ENCODE results near the gene POGK.
A peak's percentile ranks its signal among the peaks of the same experiment; 100 is the strongest.

POGK gene, protein sequence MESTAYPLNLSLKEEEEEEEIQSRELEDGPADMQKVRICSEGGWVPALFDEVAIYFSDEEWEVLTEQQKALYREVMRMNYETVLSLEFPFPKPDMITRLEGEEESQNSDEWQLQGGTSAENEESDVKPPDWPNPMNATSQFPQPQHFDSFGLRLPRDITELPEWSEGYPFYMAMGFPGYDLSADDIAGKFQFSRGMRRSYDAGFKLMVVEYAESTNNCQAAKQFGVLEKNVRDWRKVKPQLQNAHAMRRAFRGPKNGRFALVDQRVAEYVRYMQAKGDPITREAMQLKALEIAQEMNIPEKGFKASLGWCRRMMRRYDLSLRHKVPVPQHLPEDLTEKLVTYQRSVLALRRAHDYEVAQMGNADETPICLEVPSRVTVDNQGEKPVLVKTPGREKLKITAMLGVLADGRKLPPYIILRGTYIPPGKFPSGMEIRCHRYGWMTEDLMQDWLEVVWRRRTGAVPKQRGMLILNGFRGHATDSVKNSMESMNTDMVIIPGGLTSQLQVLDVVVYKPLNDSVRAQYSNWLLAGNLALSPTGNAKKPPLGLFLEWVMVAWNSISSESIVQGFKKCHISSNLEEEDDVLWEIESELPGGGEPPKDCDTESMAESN

DNA sequence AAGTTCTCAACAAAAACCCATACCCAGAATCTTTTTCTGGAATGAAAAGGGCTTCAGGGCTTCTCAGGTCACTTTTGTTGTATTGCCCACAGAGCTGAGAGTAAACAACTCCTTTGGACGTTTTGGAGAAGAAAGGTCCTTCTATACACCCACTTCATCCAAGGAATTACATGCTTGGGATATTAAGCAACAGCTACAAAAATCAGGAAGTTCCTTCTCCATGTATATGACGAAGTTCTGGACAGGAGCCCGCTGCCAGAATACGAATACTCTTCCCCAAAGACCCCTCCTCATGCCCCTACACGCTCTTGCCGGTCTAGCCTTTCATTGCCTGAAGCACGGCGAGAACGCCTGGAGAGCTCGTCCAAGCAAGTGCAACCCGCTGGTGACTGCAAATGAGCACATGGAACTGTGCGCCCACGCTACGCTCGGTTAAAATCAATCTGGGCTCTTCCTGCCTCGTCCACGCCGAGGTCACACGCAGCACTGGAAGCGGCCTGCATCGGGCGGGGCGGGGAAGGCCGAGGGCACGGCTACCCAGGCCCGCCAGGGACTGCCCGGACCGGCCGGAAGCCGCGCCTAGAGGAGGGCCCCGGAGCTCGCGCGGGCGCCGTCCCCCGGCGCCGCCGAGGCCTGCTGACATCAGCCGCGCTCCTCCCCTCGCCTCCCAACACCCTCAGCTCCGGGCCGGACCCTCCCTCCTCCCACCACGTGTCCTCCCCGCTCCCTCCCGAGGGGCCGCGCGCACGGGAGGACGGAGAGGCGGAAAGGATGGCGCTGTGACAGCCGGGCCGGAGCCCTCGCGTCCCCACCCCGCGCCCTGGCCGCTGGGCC is at the start of gene POGK:
Gene POGK (plus strand): TSS at position 710 of the 834 bp plus-strand sequence. CDS start 1,482 bp downstream, outside the sequence.
- peak within 1 kb of the TSS; percentile 80 to 98 for H3K27ac ChIP-seq
- TF ChIP-seq, protein P1, sequence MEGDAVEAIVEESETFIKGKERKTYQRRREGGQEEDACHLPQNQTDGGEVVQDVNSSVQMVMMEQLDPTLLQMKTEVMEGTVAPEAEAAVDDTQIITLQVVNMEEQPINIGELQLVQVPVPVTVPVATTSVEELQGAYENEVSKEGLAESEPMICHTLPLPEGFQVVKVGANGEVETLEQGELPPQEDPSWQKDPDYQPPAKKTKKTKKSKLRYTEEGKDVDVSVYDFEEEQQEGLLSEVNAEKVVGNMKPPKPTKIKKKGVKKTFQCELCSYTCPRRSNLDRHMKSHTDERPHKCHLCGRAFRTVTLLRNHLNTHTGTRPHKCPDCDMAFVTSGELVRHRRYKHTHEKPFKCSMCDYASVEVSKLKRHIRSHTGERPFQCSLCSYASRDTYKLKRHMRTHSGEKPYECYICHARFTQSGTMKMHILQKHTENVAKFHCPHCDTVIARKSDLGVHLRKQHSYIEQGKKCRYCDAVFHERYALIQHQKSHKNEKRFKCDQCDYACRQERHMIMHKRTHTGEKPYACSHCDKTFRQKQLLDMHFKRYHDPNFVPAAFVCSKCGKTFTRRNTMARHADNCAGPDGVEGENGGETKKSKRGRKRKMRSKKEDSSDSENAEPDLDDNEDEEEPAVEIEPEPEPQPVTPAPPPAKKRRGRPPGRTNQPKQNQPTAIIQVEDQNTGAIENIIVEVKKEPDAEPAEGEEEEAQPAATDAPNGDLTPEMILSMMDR (IDR thresholded peaks at IDR 0.05) = no peak
- DNase-seq (ENCODE audit: low spot score) = peak; percentile 94
- H3K4me3 ChIP-seq = peak within 1 kb of the TSS; percentile 95

DNA sequence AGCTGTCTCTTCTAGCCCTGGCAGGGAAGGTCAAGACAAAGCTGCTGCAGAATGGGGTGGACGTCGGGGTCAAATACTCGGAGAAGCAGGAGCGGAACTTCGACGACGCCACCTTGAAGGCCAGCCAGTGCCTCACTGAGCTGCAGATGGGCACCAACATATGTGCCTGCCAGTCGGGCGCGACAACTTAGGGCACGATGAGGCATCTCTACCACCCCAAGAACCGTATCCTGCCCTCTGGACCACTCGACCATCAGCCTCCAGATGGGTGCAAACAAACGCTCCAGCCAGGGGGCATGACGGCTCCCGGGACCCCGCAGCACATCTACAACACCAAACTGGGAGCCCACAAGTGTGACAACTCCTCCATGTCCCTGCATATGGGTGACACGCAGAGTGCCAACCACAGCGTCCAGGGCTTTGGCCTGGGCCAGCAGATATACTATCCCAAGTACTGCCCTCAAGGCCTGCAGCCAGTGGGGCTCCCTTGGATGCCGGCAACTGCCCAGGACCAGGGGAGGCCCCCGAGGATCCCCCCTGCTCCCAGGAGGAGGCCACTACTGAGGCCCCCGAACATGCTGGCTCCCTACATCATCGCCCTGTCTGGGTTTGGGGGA is 42.5 kb upstream of the POGK start:
- no peak overlapping the region for H3K4me3 ChIP-seq
- H3K27ac ChIP-seq = no peak overlapping the region
- TF ChIP-seq, protein P1 (IDR thresholded peaks at IDR 0.05) = no peak
- no peak for DNase-seq (ENCODE audit: low spot score)

DNA sequence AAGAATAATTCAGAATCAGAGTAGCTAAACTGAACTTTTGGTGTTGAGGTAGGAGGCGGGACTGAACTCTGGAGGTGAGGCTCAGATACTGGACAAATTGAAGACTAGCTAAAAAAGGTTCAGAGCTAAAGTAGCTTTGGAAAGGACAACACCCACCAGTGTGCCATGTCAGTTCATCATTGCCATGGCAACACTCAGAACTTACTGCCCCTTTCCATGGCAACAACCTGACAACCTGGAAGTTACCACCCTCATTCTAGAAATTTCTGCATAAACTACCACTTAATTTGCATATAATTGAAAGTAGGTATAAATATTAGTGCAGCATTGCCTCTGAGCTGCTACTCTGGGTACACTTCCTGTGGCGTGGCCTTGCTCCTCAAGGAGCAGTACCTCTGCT is 30.3 kb upstream of the POGK start:
- Histone ChIP-seq H3K27ac (no peak overlapping the region), H3K4me3 (no peak overlapping the region)
- DNase-seq (ENCODE audit: low spot score) = no peak
- TF ChIP-seq, protein P1 (IDR thresholded peaks at IDR 0.05) = no peak

- TF ChIP-seq, protein P1 (IDR thresholded peaks at IDR 0.05) = no peak
- H3K27ac ChIP-seq = no peak overlapping the region
- DNase-seq (ENCODE audit: low spot score) = no peak
- no peak overlapping the region for H3K4me3 ChIP-seq
Measured at GRCh38 chr1:166811691-166812090, 27.6 kb upstream of the POGK start.

DNA sequence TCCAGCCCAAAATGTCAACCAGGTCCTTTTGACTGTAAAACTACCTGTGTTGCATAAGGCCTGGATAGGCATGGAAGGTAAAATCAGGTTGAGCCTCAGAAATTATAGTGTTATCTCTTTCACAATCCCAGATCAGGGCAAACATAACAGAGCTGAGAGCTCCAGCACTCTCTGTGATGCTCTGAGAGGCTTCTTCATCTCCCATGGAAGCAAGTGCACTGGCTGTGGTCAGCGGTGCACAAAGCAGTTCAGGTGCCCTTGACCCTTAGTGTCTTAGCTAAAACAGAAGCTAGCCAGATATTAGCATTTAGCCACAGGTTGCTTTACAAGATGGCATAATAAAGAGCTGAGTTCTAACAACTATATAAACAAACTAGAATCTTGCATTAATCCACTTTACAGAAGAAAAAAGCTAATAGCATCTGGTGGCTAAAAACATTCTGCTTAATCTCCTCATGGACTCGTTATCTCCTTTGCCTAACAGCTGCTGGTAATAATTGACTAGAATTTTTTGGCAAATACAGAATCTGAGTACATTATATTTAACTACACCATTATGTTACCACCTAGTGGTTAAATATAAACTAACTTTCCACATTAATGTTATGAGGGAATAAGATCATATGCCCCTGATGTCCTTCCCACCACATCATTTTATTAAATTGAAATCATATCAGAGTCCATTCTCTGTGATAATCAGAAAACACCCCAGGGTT is 25.6 kb upstream of the POGK start:
- Histone ChIP-seq H3K4me3 (no peak overlapping the region), H3K27ac (no peak overlapping the region)
- no peak for DNase-seq (ENCODE audit: low spot score)
- TF ChIP-seq, protein P1 (IDR thresholded peaks at IDR 0.05) = no peak

- DNase-seq (ENCODE audit: low spot score) = no peak
- Histone ChIP-seq H3K27ac (no peak overlapping the region), H3K4me3 (no peak overlapping the region)
- TF ChIP-seq, protein P1 (IDR thresholded peaks at IDR 0.05) = no peak
Measured at GRCh38 chr1:166814611-166815010, 24.7 kb upstream of the POGK start.
